Activated CD4-positive, alpha-beta T cell treated with anti-CD3 and anti-CD28 coated beads, Interleukin-2, amount 10 ng/mL, durations not matched to agents 24 days and 14 days (primary cell): ENCODE data around the gene TMEM63C. TPM values are rescaled to one million over a fixed set of nuclear protein-coding genes. Genes with fewer than 3 reads are reported as not detected.

Experiments
- DNase-seq: peaks from one replicate; pipeline ENCODE4 v3.0.0; 2022
- H3K27ac Mint-ChIP-seq: one replicate; pipeline ENCODE4 v1.8.0; 2022; ENCODE audit warnings: mild to moderate bottlenecking, mixed read lengths
- H3K27me3 Mint-ChIP-seq: one replicate; pipeline ENCODE4 v1.8.0; 2022; ENCODE audit warnings: mixed read lengths
- H3K36me3 Mint-ChIP-seq: one replicate; pipeline ENCODE4 v1.8.0; 2022; ENCODE audit warnings: low read depth, mild to moderate bottlenecking, mixed read lengths
- H3K4me1 Mint-ChIP-seq: one replicate; pipeline ENCODE4 v1.8.0; 2021; ENCODE audit warnings: mixed read lengths
- H3K4me3 Mint-ChIP-seq: one replicate; pipeline ENCODE4 v1.8.0; 2022; ENCODE audit warnings: mild to moderate bottlenecking, moderate library complexity, mixed read lengths
- H3K9me3 Mint-ChIP-seq: one replicate; pipeline ENCODE4 v1.8.0; 2021; ENCODE audit warnings: mixed read lengths
- intact Hi-C: fragments of 100-400 bp; cut with micrococcal nuclease; formaldehyde crosslinking; loops from one replicate; pipeline ENCODE4 v1.15.1; 2023
- total RNA-seq: library from RNA; stranded (reverse); gene quantifications from 2 replicates; pipeline ENCODE4 v1.2.3, GENCODE V29; 2022

Gene TMEM63C, protein sequence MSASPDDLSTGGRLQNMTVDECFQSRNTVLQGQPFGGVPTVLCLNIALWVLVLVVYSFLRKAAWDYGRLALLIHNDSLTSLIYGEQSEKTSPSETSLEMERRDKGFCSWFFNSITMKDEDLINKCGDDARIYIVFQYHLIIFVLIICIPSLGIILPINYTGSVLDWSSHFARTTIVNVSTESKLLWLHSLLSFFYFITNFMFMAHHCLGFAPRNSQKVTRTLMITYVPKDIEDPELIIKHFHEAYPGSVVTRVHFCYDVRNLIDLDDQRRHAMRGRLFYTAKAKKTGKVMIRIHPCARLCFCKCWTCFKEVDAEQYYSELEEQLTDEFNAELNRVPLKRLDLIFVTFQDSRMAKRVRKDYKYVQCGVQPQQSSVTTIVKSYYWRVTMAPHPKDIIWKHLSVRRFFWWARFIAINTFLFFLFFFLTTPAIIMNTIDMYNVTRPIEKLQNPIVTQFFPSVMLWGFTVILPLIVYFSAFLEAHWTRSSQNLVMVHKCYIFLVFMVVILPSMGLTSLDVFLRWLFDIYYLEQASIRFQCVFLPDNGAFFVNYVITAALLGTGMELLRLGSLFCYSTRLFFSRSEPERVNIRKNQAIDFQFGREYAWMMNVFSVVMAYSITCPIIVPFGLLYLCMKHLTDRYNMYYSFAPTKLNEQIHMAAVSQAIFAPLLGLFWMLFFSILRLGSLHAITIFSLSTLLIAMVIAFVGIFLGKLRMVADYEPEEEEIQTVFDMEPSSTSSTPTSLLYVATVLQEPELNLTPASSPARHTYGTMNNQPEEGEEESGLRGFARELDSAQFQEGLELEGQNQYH
- 1.3 and 2.3 TPM in 2 replicates for total RNA-seq

DNA sequence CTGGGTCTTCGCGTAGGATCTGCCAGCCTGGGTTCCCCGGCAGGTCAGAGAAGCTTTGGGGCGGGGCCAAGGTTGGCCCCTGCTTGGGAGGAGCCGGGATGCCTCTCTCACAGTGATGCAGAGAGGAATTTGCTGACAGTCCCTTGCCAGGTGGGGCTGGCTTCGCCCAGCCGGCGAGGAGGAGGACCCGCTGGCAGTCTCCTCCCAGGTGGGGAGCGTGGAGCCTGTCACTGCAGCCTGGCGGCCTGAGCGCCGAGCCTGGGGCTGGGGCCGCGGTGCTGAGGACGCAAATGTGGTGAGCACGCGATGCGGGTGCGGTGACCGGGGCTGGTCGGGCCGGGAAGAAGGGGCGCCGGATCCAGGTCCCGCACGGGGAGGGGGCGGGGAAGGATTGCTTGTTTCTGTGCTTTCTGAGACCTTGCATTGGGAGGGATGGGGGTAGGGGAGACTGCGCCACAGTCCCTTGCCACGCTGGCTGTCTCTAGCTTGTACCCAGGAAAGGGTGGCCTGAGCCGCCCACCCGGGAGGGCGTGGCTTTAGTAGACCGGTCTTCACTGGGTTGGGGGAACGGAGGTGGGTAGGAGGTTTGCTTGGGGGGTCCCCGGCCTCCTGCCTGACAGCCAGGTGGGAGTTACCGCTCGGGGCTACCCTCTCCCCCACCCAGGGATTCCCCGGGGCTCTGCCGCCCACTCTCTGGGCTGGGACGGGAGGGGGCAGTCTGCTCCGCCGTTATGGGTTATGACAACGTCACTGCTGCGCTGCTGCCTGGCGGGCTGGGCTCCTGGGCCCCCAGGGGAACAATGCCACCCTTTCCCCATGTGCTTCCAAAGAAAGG is at the start of gene TMEM63C:
Gene TMEM63C (plus strand): TSS at position 196 of the 835 bp plus-strand sequence. CDS start 37,016 bp downstream, outside the sequence.
- intact Hi-C loops: no loop called here
- Mint-ChIP-seq H3K4me1 (peaks cover 18% of the 10 kb centered on the region), H3K36me3 (no peaks in the 10 kb centered on the region), H3K27me3 (peaks cover 28% of the 10 kb centered on the region), H3K4me3 (peak within 1 kb of the TSS; percentile 75), H3K27ac (peak within 1 kb of the TSS; percentile 56), H3K9me3 (no peaks in the 10 kb centered on the region)
- peak; percentile 83 for DNase-seq

DNA sequence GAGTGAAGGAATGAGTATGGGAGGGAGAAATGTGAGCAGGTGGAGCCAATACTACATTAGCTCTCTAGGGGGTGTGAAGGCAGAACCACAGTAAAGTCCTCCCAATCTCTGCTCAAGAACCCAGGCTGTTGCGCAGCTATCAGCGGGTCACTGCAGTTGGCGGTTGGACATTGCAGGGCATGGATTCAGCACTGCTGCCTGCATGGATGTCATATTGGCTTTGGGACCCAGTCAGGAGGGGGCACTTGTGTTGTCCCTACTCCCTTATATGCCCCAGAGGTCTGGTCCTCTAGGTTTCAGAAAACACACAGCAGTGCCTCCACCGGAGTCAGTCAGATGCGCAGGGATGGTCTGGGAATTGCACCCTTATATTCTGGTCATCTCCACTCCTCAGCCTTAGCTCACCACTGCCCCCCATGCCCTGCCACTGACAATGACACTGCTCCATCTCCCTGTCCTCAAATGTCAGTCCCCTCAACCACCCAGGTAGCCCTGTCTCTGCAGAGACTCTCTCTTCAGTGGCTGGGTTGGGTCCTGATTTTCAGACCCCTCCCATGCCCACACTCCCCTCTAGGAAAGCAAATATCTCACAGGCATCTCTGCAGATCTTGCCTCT is 49.6 kb upstream of the TMEM63C start:
- no peak overlapping the region for H3K4me3 Mint-ChIP-seq
- H3K36me3 Mint-ChIP-seq: no peaks in the 10 kb centered on the region
- peaks cover 2% of the 10 kb centered on the region for H3K4me1 Mint-ChIP-seq
- DNase-seq: no peak
- no peak overlapping the region for H3K27ac Mint-ChIP-seq
- peaks cover 45% of the 10 kb centered on the region for H3K27me3 Mint-ChIP-seq
- intact Hi-C loops: no loop called here
- no peaks in the 10 kb centered on the region for H3K9me3 Mint-ChIP-seq

DNA sequence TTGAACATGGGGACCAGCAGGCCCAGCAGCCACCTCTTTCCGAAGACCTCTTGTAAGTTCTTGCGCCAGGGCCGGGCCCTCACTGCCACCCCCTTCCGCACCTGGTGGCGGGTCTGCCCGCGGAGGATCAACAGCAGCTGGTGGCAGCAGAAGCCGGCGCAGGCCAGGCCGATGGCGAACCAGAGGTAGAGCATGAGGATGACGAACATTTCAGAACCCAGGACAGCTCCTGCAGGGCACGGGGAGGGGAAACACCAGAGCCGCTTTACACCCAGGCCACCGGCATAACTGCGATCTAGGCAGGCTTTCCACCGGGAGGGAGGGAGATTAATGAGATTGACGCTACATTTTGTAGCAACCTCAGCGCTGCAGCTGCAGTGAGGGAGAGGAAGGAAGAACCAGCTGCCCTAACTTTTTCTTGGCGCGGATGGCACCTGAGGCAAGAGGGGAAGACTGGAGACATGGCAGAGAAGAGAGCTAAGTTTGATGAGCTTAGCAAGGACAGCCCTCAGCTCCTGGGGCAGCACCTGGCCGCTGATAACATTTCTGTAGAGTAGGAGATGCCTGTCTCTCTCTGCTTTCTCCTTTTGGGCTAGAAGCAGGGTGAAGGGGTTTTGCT is 47.8 kb upstream of the TMEM63C start:
- Mint-ChIP-seq H3K4me1 (peaks cover 4% of the 10 kb centered on the region), H3K4me3 (no peak overlapping the region), H3K27me3 (peaks cover 45% of the 10 kb centered on the region), H3K9me3 (no peaks in the 10 kb centered on the region), H3K27ac (no peak overlapping the region), H3K36me3 (no peaks in the 10 kb centered on the region)
- intact Hi-C loops: no loop called here
- peak; percentile 92 for DNase-seq

DNA sequence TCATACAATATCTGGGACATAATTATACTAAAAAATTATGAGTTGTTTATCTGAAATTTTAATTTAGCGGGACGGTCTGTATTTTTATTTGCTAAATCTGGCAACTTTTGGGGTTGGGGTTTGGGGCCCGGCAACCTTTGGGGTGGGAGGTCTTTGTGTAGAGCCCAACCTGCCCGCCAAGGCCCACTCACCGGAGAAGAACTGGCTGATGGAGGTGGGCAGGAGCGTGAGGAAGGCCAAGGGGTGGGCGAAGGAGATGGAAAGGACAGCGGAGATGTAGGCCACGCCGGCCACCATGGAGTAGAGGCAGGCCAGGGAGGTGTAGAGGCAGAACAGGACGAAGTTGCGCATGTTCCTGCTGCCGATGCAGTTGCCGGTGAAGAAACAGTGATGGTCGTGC is 42.6 kb upstream of the TMEM63C start:
- peaks cover 8% of the 10 kb centered on the region for H3K4me1 Mint-ChIP-seq
- no peak for DNase-seq
- intact Hi-C loops: no loop called here
- peaks cover 60% of the 10 kb centered on the region for H3K27me3 Mint-ChIP-seq
- peak overlapping the region; percentile 42 for H3K4me3 Mint-ChIP-seq
- H3K27ac Mint-ChIP-seq: no peak overlapping the region
- H3K36me3 Mint-ChIP-seq: no peaks in the 10 kb centered on the region
- H3K9me3 Mint-ChIP-seq: no peaks in the 10 kb centered on the region

DNA sequence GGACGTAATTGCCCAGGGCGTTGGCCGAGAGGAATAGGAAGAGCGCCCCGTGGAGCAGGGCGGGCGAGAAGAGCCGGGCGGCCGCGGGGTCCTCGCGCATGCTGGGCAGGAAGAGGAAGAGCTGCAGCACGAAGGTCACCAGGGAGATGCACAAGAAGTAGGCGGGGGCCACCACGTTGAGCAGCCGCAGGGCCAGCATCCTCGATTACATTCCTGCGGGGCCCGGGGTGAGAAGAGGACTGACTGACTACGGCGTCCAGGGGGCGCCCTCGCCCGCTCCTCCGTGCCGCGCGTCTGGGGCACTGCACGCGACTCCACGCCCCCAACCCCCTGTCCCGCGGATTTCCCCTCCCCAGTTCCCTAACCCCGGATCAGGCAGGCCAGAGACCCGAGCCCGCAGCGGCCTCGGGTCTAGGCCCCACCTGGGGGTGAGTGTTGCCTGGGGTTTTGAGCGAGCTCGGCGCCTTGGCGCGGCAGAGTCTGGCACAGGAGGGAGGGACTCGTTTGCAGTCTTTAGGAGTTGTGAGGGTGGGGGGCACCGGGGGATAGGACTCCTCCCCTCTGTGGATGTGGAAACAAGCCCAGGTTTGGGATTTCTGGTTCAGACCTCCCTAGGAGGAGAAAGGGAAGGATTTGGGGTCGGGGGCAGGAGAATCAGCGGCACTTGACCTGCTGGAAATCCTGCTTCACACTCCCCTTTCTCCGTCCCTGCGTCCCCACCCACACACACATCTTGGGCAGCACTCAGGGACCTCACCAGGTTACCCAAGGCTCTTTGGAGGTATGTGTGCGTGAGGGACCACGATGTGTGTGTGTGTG is 41.8 kb upstream of the TMEM63C start:
- peak; percentile 82 for DNase-seq
- intact Hi-C loops: no loop called here
- Mint-ChIP-seq H3K27me3 (peaks cover 63% of the 10 kb centered on the region), H3K9me3 (no peaks in the 10 kb centered on the region), H3K4me1 (peaks cover 8% of the 10 kb centered on the region), H3K27ac (no peak overlapping the region), H3K36me3 (no peaks in the 10 kb centered on the region), H3K4me3 (peak overlapping the region; percentile 39)

DNA sequence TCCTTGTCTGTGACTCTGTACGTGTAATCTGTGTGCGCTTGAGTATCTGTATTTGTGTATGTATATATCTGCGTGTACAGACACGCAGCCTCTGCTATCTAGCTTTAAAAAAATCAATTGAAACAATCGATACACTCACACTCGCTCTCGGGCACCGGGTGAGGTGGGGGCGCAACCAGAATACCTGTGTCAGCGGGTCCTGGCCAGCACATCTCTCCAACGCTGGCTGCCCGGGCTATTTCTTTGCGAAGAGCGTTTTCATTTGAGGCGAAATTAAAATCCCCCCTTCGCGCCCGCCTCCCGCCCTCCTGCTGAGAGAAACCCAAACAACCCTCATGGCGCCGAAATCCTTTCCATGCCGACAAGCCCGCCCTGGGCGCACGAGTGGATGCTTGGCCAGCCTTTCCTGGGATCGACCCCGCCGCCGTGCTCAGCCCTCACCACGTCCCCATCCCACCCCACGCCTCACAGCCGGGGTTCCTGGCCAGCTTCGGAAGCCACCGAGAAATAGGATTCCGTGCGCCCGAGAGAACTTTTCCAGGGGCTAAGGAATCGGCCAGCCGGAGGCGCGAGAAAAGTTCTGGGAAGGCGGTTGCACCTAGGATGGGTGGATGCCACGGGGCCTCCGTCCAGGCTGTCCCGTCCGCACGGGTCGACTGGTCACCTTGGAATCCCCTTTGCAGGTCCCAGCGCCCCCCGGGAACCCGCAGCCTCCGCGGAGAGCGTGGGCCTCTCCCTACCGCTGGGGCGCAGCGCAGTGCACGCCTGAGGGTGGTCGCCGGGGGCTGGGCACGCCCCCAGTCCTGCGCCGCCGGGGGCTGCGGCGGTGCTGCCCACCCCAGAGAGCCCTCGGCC is 41.0 kb upstream of the TMEM63C start:
- no peaks in the 10 kb centered on the region for H3K9me3 Mint-ChIP-seq

DNA sequence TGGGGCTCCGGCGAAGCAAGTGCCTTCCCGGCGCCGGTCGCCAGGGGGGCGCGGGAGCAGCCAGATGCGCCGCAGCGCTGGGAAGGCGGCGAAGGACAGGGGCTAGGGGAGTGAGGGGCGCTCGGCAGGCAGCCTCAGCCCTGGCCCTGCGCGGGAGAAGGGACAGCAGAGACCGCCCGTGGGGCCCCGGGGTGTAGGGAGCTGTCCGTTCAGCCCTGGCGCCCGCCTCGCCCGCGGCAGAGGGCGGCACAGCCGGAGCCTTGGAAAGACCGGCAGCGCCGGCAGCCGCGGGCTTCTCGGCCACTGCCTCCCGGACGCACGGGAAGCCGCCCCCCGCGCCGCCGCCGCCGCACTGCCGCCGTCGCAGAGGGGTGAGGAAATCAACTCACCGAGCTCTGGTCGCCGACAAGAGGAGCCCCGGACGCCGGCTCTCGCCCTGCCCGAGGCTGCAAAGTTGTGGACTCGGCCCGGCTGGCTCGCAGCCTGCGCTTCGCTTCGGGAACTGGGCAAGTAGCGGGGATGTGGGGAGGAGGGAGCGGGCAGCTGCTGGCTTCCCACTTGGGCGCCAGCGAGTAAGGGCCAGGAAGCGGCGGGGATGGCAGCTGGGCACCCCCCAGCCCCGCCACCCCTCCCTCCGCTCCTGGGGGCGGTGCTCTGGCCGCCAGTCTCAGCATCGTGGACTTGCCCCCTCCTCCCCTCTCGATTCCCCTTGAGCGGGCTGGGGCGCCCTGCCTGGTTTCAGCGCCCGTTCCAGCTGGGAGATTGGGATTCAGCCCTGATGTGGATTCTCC is 40.2 kb upstream of the TMEM63C start, which contains the start of gene ZDHHC22:
Gene ZDHHC22 (minus strand): TSS at position 578 of the 791 bp plus-strand sequence. CDS start 2,053 bp downstream, outside the sequence.
- Mint-ChIP-seq H3K9me3 (no peaks in the 10 kb centered on the region), H3K27ac (no peak within 1 kb of the TSS), H3K36me3 (no peaks in the 10 kb centered on the region), H3K4me3 (peak within 1 kb of the TSS; percentile 10), H3K4me1 (peaks cover 8% of the 10 kb centered on the region), H3K27me3 (peaks cover 73% of the 10 kb centered on the region)
- intact Hi-C loops: no loop called here
- DNase-seq: no peak

More for the DNA sequence above, 41.0 kb upstream of the TMEM63C start:
- Mint-ChIP-seq H3K4me3 (peak overlapping the region; percentile 11), H3K4me1 (peaks cover 8% of the 10 kb centered on the region), H3K27me3 (peaks cover 65% of the 10 kb centered on the region), H3K36me3 (no peaks in the 10 kb centered on the region), H3K27ac (no peak overlapping the region)
- intact Hi-C loops: no loop called here
- no peak for DNase-seq

DNA sequence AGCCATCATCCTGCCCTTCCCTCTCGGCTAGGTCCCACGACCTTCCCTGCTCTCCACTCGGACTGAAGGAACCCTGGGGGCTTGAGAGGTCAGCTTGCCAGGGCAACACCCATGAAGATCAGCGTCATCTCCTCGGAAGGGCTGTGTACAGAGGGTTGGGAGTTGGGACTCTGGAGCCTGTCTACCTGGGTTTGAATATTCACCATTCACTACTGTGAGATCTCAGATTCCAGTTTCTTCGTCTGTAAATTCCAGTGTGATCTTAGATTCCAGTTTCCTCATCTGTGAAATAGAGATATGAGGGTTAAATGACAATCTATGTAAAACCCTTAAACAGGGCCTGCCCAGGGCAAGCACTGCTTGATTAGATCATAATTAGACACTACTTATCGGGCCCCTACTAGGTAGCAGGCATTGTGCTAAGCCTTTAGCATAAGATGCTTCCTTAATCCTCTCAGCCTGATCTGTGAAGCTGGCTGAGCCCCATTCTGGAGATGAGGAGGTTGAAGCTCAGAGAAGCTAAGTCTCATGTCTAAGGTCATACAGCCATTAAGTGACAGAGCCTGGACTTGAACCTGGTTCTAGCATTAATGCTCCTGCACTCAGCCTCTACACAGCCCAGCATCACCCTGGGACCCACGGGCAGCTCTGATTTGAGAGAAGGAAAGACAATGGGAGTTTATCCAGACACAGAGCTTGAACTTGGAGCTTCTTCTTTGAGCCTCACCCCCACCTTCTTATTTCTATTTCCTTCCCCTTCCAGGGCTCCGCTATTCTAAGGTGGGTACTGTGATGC is 39.4 kb upstream of the TMEM63C start:
- Mint-ChIP-seq H3K27me3 (peaks cover 76% of the 10 kb centered on the region), H3K4me3 (peak overlapping the region; percentile 10), H3K27ac (no peak overlapping the region), H3K4me1 (peaks cover 8% of the 10 kb centered on the region), H3K36me3 (no peaks in the 10 kb centered on the region), H3K9me3 (no peaks in the 10 kb centered on the region)
- intact Hi-C loops: no loop called here
- no peak for DNase-seq

DNA sequence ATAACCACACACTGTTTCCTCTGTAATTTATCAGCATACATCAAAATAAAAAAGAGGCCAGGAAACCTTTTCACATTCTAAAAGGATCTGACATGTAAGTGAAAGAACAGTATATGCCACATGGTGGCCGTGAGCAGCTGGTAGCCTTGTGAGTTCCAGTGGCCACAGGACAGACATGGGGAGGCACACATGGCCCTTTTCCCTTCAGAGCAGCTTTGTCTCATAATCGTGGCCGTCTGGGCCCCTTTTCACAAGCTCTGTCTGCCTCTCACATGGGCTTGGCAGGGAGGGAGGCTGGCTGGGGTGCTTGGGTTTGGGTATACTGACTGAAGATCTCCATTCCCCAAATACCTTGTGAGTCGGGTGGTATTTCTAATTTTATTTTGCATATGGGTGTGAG is 38.5 kb upstream of the TMEM63C start:
- Mint-ChIP-seq H3K9me3 (no peaks in the 10 kb centered on the region), H3K27ac (no peak overlapping the region), H3K4me1 (peaks cover 8% of the 10 kb centered on the region), H3K27me3 (peaks cover 74% of the 10 kb centered on the region), H3K4me3 (no peak overlapping the region), H3K36me3 (no peaks in the 10 kb centered on the region)
- no peak for DNase-seq
- intact Hi-C loops: no loop called here

DNA sequence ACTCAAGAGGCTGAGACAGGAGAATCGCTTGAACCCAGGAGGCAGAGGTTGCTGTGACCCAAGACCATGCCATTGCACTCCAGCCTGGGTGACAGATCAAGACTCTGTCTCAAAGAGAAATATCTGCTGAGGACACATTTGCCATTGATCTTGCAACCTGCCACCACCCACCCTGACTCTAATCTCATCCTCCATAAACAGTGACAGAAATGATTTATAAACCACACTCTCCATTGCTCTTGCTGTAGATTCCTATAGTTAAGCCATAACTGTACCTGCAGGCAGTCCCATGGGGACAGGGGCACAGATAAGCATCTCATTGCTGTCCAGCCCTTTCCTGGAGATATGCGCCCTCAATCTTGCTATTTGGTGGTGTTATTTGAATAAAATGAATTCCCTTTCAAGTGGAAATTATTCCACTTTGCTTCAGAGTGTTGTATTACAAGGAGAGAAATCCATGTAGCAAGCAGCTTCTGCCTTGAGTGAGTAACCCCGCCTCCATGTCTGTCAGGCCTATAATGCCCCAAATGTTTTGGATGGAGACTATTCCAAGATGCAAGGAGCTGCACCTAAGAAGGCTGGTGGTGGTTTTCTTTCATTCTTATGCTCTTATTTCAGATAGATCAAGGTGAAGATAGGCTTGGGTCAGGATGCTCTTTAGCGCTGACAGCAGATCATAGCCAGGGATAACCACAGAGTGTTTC is 37.0 kb upstream of the TMEM63C start:
- no peaks in the 10 kb centered on the region for H3K36me3 Mint-ChIP-seq
- no peak for DNase-seq
- no peak overlapping the region for H3K4me3 Mint-ChIP-seq
- intact Hi-C loops: no loop called here
- no peak overlapping the region for H3K27ac Mint-ChIP-seq
- H3K27me3 Mint-ChIP-seq: peaks cover 68% of the 10 kb centered on the region
- H3K4me1 Mint-ChIP-seq: peaks cover 4% of the 10 kb centered on the region
- H3K9me3 Mint-ChIP-seq: no peaks in the 10 kb centered on the region
